CD14-positive monocyte (primary cell): Measurements from ENCODE around the gene RHOH. TPM values are rescaled to one million over a fixed set of nuclear protein-coding genes. Genes with fewer than 3 reads are reported as not detected.
A peak's percentile ranks its signal among the peaks of the same experiment; 100 is the strongest.

Source experiments
- DNase-seq, 3 donors: peaks; one replicate each; pipeline ENCODE4 v3.0.0-alpha.2; 2011 to 2022
- H2AFZ ChIP-seq: 2 replicates; pipeline ENCODE4 v1.6.0; 2012; ENCODE audit warnings: mild to moderate bottlenecking, low read depth, low read length, inconsistent platforms; ENCODE audit not compliant: insufficient read depth, poor library complexity, severe bottlenecking
- H3K27ac ChIP-seq, 2 donors: 1 replicate in 1 of 2; 2 replicates in 1 of 2; pipeline ENCODE4 v1.5.1; 2012 to 2013; ENCODE audit warnings: low read length in 2 of 2, control low read depth in 1 of 2, inconsistent platforms in 1 of 2, low read depth in 1 of 2, mild to moderate bottlenecking in 1 of 2
- H3K27me3 ChIP-seq, 2 donors: one replicate each; pipeline versions ENCODE4 v1.6.0 to v1.6.1; 2011 to 2013; ENCODE audit warnings: low read length in 2 of 2; ENCODE audit not compliant: control insufficient read depth in 2 of 2, insufficient read depth in 2 of 2
- H3K36me3 ChIP-seq, 2 donors: replicated peaks in 1 of 2; 1 replicate in 1 of 2; 2 replicates in 1 of 2; pipeline versions ENCODE4 v1.5.1 to v1.6.1; 2012 to 2013; ENCODE audit warnings: low read length in 2 of 2, control low read depth in 1 of 2, inconsistent platforms in 1 of 2, mild to moderate bottlenecking in 1 of 2; ENCODE audit not compliant: insufficient read depth in 2 of 2, control insufficient read depth in 1 of 2
- H3K4me1 ChIP-seq, 2 donors: 1 replicate in 1 of 2; 2 replicates in 1 of 2; pipeline versions ENCODE4 v1.5.1 to v1.6.1; 2012 to 2013; ENCODE audit warnings: low read length in 2 of 2, control low read depth in 1 of 2, inconsistent platforms in 1 of 2, mild to moderate bottlenecking in 1 of 2, moderate library complexity in 1 of 2; ENCODE audit not compliant: insufficient read depth in 2 of 2, control insufficient read depth in 1 of 2
- H3K4me2 ChIP-seq: replicated peaks from 2 replicates; pipeline ENCODE3; 2012; ENCODE audit warnings: low read length, moderate library complexity, mild to moderate bottlenecking; ENCODE audit not compliant: poor library complexity, severe bottlenecking; ENCODE audit errors: extremely low read depth
- H3K4me3 ChIP-seq, 3 experiments: fragments of 200-600 bp in 1 of 3; sonication (generic) in 1 of 3; replicated peaks in 1 of 3; 1 replicate in 2 of 3; 2 replicates in 1 of 3; pipeline ENCODE4 v1.5.1; 2011 to 2013; ENCODE audit warnings: low read length in 3 of 3, mild to moderate bottlenecking in 3 of 3, control low read depth in 2 of 3, low read depth in 2 of 3, inconsistent platforms in 1 of 3, moderate library complexity in 1 of 3
- H3K79me2 ChIP-seq: 2 replicates; pipeline ENCODE4 v1.6.0; 2012; ENCODE audit warnings: mild to moderate bottlenecking, control low read depth, inconsistent platforms, low read length, moderate library complexity; ENCODE audit not compliant: insufficient read depth
- H3K9ac ChIP-seq: 2 replicates; pipeline ENCODE4 v1.6.0; 2017; ENCODE audit warnings: low read length, mild to moderate bottlenecking; ENCODE audit not compliant: insufficient read depth, poor library complexity, severe bottlenecking
- H3K9me3 ChIP-seq, 2 donors: replicated peaks in 1 of 2; 1 replicate in 1 of 2; 2 replicates in 1 of 2; pipeline versions ENCODE4 v1.5.1 to v1.6.1; 2012 to 2013; ENCODE audit warnings: low read length in 2 of 2, control low read depth in 1 of 2; ENCODE audit not compliant: control insufficient read depth in 1 of 2, insufficient read depth in 1 of 2
- H4K20me1 ChIP-seq: 2 replicates; pipeline ENCODE4 v1.6.0; 2012; ENCODE audit warnings: mild to moderate bottlenecking, low read length, control low read depth, moderate library complexity; ENCODE audit not compliant: insufficient read depth
- H3K27ac Mint-ChIP-seq, 7 donors: one replicate each; pipeline ENCODE4 v1.8.0; 2020; ENCODE audit warnings: mild to moderate bottlenecking in 7 of 7, mixed read lengths in 7 of 7, moderate library complexity in 6 of 7, inconsistent platforms in 2 of 7
- H3K27me3 Mint-ChIP-seq, 3 donors: one replicate each; pipeline ENCODE4 v1.8.0; 2021 to 2022; ENCODE audit warnings: low read depth in 3 of 3, mild to moderate bottlenecking in 3 of 3, mixed read lengths in 3 of 3, moderate library complexity in 3 of 3, inconsistent platforms in 1 of 3
- H3K36me3 Mint-ChIP-seq, 2 donors: one replicate each; pipeline ENCODE4 v1.8.0; 2020; ENCODE audit warnings: mixed read lengths in 2 of 2, inconsistent platforms in 1 of 2, mild to moderate bottlenecking in 1 of 2
- H3K4me1 Mint-ChIP-seq: one replicate; pipeline ENCODE4 v1.8.0; 2020; ENCODE audit warnings: mild to moderate bottlenecking, mixed read lengths
- H3K4me3 Mint-ChIP-seq, 2 donors: one replicate each; pipeline ENCODE4 v1.8.0; 2020; ENCODE audit warnings: mild to moderate bottlenecking in 2 of 2, mixed read lengths in 2 of 2, moderate library complexity in 1 of 2
- H3K9me3 Mint-ChIP-seq, 7 donors: one replicate each; pipeline ENCODE4 v1.8.0; 2020 to 2022; ENCODE audit warnings: mixed read lengths in 7 of 7, mild to moderate bottlenecking in 6 of 7, moderate library complexity in 6 of 7, inconsistent platforms in 2 of 7
- CTCF ChIP-seq: fragments of 200-600 bp; IDR thresholded peaks from one replicate; pipeline ENCODE4 v1.8.0; 2022; ENCODE audit warnings: antibody characterized with exemption, mild to moderate bottlenecking
- WGBS: methylation state at CpG from one replicate; pipeline ENCODE4 v1.1.5; 2013; ENCODE audit warnings: missing lambda C conversion rate; ENCODE audit not compliant: insufficient coverage; 5-methylcytosine and 5-hydroxymethylcytosine counted together
- intact Hi-C, 2 donors: fragments of 100-400 bp; cut with micrococcal nuclease; formaldehyde crosslinking; loops; one replicate each; pipeline versions ENCODE4 v1.15.0 to v1.15.1; 2023
- polyA plus RNA-seq, 3 donors: library from polyadenylated mRNA; depleted of rRNA in 1 of 3; unstranded in 2 of 3; stranded (reverse) in 1 of 3; fragments of 300-500 nt in 2 of 3; fragments of >200 nt in 1 of 3; fragmentation: Illumina TruSeq in 2 of 3; gene quantifications; 1 replicate in 2 of 3; 2 replicates in 1 of 3; pipeline ENCODE4 v1.2.3, GENCODE V29; 2012 to 2021

The RHOH gene
- polyA plus RNA-seq, 3 donors, result 0.16 to 1.4 (median 1.2) TPM

DNA sequence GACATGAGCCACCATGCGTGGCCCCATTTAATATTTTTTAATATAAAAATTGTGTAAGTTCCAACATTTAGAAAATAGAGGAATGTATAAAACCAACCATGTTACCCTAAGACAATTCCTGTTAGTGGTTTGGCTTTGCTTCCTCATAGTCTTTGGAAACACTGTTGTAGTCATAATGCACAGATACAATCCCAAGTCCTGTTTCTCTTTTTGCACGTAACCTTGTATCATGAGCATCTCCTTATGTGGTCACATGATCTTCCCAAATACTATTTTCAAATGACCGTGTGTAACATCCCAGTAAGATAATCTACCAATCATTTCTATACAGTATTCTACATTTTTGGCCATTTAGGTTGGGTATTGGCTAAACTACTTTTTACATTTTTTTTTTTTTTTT lies 13.9 kb upstream of the RHOH start:
- H3K4me2 ChIP-seq, result no peak overlapping the region
- H3K9me3 ChIP-seq, result no peaks in the 10 kb centered on the region
- H3K9ac ChIP-seq, result no peak overlapping the region
- H3K4me3 Mint-ChIP-seq, result no peak overlapping the region
- no peaks in the 10 kb centered on the region for H3K36me3 ChIP-seq
- H4K20me1 ChIP-seq, result no peaks in the 10 kb centered on the region
- no peaks in the 10 kb centered on the region for H3K9me3 Mint-ChIP-seq
- WGBS, result 0% methylated on average over 1 of the region's 3 CpGs
- intact Hi-C loops, result no loop called here
- peaks cover 30% of the 10 kb centered on the region for H3K4me1 Mint-ChIP-seq
- no peak overlapping the region for H2AFZ ChIP-seq
- H3K27me3 ChIP-seq, result no peaks in the 10 kb centered on the region
- no peak overlapping the region for H3K27ac Mint-ChIP-seq
- peaks cover 0 to 3% (median 0%) of the 10 kb centered on the region in 3 donors for H3K27me3 Mint-ChIP-seq
- H3K4me1 ChIP-seq, result peaks cover 16 to 29% of the 10 kb centered on the region in 2 donors
- TF ChIP-seq CTCF, result no peak
- no peaks in the 10 kb centered on the region for H3K79me2 ChIP-seq
- H3K27ac ChIP-seq, result no peak overlapping the region
- peaks cover 0 to 2% of the 10 kb centered on the region in 2 donors for H3K36me3 Mint-ChIP-seq
- peak; percentile 26 to 77 (median 40) for DNase-seq
- H3K4me3 ChIP-seq, result no peak overlapping the region

DNA sequence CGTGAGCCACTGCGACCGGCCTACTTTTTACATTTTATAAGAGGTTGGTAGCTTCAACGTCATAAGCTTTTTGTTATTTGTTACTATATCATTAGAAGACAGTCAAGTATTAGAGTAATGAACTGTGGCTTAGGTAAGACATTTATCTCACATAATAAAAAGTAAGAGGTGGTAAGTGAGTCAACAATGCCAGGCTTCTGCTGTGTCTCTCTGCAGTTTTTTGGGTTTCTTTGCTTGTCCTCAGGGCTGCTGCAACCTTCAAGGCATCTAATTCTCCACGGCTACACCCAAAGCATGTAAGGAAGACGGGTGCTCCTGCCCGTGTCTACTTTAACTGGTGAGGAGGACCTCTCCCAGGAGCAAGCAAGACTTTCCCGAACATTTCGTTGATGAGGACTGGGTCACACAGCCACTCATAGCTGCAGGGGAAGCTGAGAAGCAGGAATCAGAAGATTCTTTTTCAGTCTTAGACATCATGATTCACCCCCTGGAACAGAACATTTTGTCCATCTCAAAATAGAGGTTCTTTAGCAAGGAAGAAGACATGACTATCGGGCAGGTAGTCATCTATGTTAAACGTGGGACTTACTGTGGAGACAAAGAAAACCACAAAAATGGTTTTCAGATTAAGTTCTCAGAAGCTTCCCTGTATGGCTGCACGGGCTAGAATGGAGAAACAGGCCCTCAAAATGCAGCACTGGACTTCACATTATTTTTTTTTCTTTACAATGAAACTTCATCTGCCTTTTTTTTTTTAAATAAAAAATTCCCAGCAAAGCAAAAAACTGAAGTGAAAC lies 13.0 kb upstream of the RHOH start:
- Mint-ChIP-seq H3K4me1 (peaks cover 30% of the 10 kb centered on the region), H3K27me3 (peaks cover 0 to 3% (median 2%) of the 10 kb centered on the region in 3 donors), H3K9me3 (no peaks in the 10 kb centered on the region), H3K27ac (peak overlapping the region in 2 of 7 donors; percentile 2 to 10), H3K4me3 (no peak overlapping the region), H3K36me3 (peaks cover 0 to 2% of the 10 kb centered on the region in 2 donors)
- Histone ChIP-seq H3K79me2 (no peaks in the 10 kb centered on the region), H3K27ac (no peak overlapping the region), H3K4me1 (peaks cover 16 to 29% of the 10 kb centered on the region in 2 donors), H3K9me3 (no peaks in the 10 kb centered on the region), H2AFZ (no peak overlapping the region), H3K4me3 (no peak overlapping the region), H3K4me2 (no peak overlapping the region), H3K36me3 (no peaks in the 10 kb centered on the region), H3K9ac (no peak overlapping the region), H3K27me3 (no peaks in the 10 kb centered on the region), H4K20me1 (no peaks in the 10 kb centered on the region)
- 42% methylated on average over 4 of the region's 12 CpGs for WGBS
- intact Hi-C loops, result no loop called here
- TF ChIP-seq CTCF, result no peak
- peak in 1 of 3 donors; percentile 50 for DNase-seq
